GM12875 (cell line): ENCODE data around the gene CISD3.

ENCODE experiments used
- H3K4me3 ChIP-seq: one replicate; pipeline ENCODE4 v1.5.1; 2011; ENCODE audit warnings: low read depth, low read length, control low read depth
- CTCF ChIP-seq: IDR thresholded peaks from 2 replicates; pipeline ENCODE4 v1.5.1; 2011; ENCODE audit warnings: low read depth, mild to moderate bottlenecking, control low read depth, inconsistent platforms, low read length, moderate library complexity, borderline replicate concordance; ENCODE audit not compliant: insufficient read depth

The CISD3 gene

GRCh38 chr17:38704606-38705522 lies 25.3 kb upstream of the CISD3 start, which contains the start of gene MLLT6:
MLLT6 (plus strand) TSS chr17:38705273; CDS start chr17:38705633, 360 bp downstream.
- TF ChIP-seq CTCF: no peak
- H3K4me3 ChIP-seq: peak within 1 kb of the TSS; percentile 56

DNA sequence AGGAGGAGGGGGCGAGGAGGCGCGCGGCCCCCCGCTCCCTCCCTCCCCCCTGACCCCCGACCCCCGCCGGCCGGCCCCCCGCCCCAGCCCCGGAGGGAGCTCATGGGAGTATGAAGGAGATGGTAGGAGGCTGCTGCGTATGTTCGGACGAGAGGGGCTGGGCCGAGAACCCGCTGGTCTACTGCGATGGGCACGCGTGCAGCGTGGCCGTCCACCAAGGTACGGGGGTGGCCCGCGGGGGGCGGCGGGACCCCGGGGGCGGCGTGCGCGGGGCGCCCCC lies 24.7 kb upstream of the CISD3 start:
- H3K4me3 ChIP-seq: peak overlapping the region; percentile 56
- no peak for TF ChIP-seq CTCF

GRCh38 chr17:38705803-38706504 lies 24.2 kb upstream of the CISD3 start:
- H3K4me3 ChIP-seq: peak overlapping the region; percentile 56
- TF ChIP-seq CTCF: no peak

DNA sequence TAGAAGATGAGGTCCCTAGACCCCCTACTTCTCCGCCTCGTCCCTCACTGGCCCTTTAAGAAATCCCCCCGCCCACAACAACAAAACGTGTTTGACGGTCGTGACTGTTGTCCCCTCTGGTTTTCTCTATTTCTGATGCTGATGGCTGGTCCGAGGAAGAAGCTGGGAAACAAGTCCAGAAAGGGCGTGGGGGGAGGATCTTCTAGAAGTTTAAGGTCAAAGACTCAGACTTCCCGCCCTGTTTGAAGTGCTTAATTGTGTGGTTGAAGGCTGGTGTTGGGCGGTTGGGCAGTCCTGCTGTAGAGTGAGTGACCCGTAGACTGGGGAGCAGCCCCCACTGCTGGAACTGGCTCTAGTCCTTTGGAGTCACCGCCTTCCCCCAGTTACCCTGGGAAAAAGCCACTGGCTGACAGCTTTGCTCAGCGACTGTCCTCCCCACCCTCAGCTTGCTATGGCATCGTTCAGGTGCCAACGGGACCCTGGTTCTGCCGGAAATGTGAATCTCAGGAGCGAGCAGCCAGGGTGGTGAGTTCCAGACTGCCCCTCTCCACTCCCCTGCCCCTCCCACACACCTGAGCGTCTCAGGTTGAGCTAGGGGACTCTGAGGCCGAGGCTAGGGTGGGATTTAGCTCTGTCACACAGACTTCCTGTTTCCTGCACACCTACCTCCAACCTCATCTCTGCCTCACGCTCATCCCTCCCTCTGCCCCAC lies 23.5 kb upstream of the CISD3 start:
- TF ChIP-seq CTCF: no peak
- peak overlapping the region; percentile 56 for H3K4me3 ChIP-seq

- no peak for TF ChIP-seq CTCF
- no peak overlapping the region for H3K4me3 ChIP-seq
Observed at GRCh38 chr17:38707678-38708351, 22.3 kb upstream of the CISD3 start.

- no peak for TF ChIP-seq CTCF
- H3K4me3 ChIP-seq: no peak overlapping the region
Observed at GRCh38 chr17:38709104-38709820, 20.9 kb upstream of the CISD3 start.
